HG02623 (cell line): Measurements from ENCODE around the gene PTPN2.
"Not testable (repeated sequence)": the region's sequence is repeated elsewhere in the genome, so short reads cannot be mapped to it uniquely, and the experiment has no call there.

Source experiments
- ATAC-seq: cut with Tn5 transposase; IDR thresholded peaks from one replicate; pipeline ENCODE4 v1.9.1; 2021; ENCODE audit warnings: moderate library complexity; ENCODE audit not compliant: unreplicated experiment

The PTPN2 gene

DNA sequence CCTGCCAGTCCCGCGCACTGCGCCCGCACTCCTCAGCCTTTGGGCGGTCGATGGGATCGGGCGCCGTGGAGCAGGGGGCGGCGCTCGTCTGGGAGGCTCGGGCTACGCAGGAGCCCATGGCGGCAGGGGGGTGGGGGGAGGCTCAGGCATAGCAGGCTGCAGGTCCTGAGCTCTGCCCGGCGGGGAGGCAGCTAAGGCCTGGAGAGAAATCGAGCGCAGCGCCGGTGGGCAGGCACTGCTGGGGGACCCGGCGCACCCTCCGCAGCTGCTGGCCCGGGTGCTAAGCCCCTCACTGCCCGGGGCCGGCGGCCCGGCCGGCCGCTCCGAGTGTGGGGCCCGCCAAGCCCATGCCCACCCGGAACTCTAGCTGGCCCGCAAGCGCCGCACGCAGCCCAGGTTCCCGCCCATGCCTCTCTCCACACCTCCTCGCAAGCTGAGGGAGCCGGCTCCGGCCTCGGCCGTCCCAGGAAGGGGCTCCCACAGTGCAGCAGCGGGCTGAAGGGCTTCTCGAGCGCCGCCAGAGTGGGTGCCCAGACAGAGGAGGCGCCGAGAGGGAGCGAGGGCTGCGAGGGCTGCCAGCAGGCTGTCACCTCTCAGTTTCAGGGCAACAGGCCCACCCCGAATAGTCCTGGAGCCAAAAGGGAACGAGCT lies 107.1 kb downstream of the PTPN2 start:
- ATAC-seq = no peak

DNA sequence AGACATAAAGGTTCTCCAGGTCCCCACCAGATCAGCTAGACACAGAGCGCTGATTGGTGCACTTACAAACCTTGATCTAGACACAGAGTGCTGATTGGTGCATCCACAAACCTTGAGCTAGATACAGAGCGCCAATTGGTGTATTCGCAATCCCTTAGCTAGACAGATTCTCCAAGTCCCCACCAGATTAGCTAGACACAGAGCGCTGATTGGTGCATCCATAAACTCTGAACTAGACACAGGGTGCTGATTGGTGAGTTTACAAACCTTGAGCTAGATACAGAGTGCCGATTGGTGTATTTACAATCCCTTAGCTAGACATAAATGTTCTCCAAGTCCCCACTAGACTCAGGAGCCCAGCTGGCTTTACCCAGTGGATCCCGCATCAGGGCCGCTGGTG lies 107.6 kb downstream of the PTPN2 start:
- not testable (repeated sequence) for ATAC-seq

DNA sequence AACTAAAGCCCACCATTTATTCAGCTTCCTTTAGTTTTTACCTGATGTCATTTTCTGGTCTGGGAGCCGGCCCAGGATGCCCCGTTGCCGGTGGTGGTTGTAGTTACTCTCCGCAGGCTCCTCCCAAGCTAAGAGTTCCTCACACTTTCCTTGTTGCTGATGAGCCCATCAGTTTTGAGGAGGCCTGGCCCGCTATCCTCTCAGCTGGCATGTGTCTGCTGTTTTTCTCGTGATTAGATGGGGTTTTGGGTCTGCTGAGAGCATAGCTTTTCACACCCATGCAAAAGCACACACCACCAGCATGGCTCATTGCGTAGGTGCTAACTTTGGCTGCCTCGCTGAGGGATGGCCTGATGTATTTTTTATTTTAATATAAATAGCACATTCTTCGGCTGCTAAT lies 109.1 kb downstream of the PTPN2 start:
- ATAC-seq = no peak

DNA sequence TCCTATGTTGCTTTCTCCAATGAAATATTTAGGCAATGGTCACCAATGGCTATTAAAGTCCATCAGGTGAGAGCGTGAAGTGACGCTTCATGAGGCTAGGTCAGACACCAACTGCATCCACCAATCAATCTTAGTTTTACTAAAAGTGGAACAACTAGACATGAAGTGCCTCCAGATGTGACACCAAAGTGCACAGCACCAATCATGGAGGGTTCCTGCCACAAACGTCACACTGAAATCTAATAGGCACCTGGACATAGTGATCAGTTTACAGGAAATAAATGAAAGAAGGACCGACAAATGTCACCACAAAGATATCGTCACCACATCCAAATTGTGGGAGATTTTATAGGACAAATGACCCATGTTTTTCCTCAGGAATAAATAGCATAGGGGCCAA lies 110.7 kb downstream of the PTPN2 start:
- ATAC-seq = no peak

DNA sequence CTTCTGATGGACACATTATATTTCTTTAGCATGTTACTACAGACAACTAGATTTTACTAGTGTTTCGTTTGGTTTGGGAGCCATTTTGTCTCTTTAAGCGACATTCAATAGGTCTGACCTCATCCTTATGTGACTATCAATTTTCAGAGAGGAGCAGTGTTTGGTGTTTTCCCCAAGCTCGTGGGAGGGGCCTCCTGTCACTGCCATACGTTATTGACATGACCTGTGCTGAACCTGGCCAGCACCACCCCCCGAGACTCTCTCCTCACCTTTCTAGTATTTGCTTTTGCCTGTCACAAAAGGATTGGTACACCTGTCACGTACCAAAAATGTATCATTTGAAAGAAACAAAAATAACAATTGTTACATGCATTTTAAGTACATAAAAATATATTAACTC lies 111.9 kb downstream of the PTPN2 start:
- ATAC-seq = no peak

DNA sequence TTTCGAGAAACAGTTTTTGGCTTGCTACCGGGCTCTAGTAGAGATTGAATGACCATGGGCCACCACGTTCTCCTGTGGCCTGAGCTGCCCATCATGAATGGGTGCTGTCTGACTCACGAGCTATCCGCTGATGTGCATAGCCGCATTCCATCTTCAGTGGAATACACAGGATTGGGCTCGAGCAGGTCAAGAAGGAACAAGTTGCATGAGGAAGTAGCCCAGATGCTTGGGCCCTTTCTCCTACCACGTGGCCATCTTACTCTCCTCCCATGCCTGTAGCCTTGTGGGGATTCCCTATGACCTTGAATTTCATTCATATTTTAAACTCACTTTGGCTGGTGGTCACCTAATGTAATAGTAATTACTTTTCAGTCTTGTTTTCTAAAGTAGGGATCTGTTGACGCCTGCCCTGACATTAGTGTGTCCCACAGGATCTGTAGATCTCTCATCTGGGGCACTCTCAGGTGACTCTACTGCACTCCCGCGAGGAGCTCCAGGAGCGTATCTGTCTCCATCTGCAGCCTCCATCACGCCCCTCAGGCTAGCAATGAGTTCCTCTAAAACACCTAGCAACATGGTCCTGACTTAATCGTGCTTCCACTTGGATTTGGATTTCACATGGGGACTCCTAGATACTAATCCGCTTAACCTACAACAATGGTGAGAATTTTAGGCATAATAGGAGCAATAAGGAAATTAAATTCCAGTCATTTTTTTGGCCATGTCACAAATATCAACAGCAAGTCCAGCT lies 113.4 kb downstream of the PTPN2 start:
- ATAC-seq = no peak

DNA sequence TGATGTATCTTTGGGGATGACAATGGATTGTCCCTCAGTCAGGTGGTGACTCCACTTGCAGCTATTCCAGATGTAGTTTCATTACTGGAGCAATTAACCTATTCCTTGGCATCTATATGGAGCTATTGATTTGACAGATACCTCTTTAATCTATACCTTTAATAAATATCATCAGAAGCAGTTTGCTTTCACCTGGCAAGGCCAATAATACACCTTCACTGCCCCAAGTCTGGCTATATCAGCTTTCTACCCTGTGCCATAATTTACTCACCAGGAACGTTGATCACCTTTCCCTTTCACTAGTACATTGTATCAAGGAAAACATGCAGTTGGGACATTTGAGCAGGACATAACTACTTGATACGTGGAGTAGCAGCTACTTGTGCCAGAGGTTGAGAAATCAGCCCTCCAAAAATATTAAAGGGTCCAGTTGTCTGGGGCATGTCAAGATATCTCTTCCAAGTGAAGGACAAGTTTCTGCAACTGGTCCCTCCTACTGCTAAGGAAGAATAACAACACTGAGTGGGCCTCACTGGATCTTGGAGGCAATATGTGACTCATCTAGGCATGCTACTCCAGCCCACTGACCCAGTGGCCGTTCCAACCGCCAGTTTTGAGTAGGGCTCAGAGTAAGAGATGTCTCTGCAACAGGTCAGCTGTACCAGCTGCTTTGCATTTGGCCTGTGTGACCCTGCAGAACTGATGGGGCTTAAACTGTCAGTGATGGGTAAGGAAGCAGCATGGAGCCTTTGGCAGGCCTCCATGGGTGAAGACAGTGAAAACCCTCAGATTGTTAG lies 114.2 kb downstream of the PTPN2 start:
- ATAC-seq = no peak

DNA sequence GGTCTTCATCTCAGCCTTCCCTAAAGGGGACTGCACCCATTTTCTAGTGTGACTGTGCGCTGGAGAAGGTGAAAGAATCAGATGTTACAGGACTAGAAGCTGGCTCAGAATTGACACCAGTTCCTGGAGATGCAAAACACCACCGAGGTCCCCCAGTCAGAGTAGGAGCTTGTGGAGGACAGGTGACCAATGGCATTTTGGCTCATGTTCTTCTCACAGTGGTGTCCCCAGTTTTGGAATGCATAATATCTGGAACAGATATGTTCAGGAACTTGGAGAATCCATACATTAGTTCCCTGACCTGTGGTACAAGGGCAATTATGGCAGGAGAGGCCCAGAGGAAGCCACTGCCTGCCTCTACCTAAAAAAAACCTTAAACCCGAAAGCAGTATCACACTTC lies 114.9 kb downstream of the PTPN2 start:
- no peak for ATAC-seq

DNA sequence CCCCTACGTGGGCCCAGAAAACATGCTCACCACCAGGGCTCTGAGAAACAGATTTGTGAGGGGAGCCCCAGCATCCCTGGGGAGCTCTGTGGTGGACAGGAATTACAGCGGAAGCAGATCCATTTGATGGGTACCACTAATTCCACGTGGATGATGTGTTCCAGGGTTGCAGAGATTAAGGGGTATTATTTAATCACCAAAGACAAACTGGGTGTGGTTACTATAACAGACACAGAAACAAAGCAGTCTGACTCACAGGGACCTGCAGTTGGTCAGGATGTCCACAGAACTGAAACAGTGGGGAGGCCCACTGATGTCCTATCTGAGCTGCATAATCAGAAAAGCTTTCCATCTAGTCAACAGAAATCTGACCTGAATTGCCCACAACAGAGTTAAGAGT lies 115.4 kb downstream of the PTPN2 start:
- ATAC-seq = no peak

DNA sequence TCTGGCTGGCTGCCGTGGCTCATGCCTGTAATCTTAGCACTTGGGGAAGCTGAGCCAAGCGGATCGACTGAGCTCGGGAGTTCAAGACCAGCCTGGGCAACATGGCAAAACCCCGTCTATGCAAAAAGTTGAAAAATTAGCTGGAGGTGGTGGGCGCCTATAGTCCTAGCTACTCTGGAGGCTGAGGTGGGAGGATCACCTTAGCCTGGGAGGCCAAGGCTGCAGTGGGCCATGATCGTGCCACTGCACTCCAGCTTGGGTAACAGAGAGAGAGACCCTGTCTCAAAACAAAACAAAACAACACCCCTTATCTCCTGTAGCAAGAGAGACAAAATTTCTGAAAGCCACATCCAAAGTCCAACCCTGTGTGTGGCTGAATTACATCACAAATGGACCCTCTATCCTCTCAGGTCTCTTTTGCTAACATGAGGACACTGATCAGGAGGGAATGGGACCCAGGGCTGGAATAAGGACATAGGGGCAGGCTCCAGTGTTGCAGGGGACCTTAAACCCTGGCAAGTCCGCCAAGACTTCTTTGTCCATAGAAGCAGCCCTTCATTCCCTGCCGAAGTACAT lies 116.4 kb downstream of the PTPN2 start:
- ATAC-seq = no peak

DNA sequence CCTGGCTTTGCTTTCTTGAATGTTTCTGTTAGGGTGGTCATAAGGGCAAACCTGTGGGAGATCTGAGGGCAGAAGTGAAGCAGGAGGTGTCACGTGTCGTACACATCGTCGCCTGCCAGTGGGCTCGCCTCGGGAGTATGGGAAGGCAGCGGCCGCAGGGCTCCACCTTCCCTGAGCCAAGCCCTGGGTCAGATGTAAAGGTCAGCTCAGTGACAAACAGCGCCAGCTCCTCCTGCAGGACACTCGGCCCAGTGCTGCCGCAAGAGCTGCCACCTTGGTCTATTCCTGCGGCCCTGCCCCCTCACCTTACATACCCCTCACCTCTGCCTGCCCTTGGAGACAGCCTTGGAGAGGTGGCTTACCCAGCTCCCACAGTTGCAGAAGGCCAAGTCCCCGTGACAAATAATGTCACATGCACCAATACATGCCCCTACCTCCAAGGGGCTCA lies 117.0 kb downstream of the PTPN2 start:
- no peak for ATAC-seq

DNA sequence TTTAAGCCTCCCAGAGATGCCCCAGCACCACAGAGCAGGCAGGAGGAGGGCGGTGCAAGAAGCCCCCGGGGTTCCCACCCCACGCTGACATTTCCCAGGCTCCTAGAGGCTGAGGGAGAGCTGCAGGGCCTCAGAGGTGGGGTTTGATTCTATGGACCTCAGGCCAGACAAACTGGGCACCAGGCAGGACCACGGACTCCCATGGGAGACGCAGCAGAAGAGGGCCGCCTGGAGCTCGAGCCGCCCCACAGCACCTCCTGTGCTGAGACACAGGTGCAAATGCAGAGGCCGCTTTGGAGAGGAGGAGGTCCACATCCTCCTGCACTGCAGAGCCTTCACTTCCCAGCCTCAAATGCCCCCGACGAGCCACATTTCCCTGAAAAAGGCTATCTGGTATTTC lies 118.5 kb downstream of the PTPN2 start:
- ATAC-seq = no peak

DNA sequence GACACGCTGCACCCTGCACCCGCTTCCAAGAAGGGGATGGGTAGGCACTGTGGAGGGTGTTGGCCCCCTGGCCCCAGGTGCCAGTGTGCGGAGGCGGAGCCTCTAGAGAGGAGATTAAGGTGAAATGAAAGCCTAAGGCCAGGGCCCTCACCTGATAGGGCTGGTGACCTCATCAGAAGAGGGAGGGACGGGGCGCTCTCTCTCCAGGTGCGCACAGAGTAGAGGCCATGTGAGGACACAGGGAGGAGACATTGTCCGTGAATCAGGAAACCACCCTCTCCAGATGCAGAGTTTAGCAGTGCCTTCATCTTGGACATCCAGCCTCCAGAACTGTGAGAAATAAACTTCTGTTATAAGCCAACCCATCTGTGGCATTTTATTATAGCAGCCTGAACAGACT lies 118.9 kb downstream of the PTPN2 start:
- ATAC-seq = no peak

DNA sequence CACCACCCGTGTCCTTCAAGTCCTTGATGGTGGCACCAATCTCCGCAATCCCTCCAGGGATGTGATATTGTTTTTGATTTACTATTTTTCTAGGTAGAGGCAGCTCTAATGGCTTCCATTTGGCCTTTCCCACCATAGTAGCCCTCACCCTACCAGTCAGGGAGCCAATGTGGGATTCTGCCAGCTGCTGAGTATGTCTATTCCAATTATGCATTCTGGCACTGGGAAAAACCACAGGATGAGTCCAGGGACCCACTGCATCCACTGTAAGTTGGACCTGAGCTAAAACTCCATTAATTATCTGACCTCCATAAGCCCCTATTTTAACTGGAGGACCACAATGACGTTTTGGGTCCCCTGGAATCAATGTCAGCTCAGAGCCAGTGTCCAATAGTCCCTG lies 125.5 kb downstream of the PTPN2 start:
- not testable (repeated sequence) for ATAC-seq

DNA sequence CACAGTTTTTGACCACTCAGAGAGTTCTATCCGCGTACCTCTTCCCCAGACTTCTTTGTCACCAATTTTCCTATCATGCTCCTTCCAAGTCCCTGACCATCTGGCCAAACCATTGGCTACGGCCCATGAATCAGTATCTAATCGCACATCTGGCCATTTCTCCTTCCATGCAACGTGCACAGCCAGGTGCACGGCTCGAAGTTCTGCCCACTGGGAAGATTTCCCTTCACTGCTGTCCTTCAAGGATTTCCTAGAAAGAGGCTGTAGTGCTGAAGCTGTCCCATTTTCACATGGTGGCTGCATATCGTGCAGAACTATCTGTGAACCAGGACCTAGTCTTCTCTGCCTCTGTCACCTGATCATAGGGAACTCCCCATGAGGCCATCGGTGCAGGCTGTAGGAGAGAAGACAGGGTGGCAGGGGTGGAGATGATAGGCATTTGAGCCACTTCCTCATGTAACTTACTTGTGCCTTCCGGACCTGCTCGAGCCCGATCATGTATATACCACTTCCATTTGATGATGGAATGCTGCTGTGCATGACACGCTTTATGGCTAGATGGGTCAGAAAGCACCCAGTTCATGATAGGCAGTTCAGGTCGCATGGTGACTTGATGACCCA lies 127.3 kb downstream of the PTPN2 start:
- not testable (repeated sequence) for ATAC-seq

DNA sequence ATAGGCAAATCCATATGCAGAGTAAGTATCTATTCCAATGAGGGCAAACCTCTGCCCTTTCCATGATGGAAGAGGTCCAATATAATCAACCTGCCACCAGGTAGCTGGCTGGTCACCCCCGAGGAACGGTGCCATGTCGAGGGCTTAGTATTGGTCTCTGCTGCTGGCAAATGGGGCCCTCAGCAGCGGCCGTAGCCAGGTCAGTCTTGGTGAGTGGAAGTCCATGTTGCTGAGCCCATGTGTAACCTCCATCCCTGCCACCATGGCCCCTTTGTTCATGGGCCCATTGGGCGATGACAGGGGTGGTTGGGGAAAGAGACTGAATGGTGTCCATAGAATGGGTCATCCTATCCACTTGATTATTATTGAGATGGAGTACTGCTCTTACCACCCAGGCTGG lies 128.4 kb downstream of the PTPN2 start:
- ATAC-seq = not testable (repeated sequence)

DNA sequence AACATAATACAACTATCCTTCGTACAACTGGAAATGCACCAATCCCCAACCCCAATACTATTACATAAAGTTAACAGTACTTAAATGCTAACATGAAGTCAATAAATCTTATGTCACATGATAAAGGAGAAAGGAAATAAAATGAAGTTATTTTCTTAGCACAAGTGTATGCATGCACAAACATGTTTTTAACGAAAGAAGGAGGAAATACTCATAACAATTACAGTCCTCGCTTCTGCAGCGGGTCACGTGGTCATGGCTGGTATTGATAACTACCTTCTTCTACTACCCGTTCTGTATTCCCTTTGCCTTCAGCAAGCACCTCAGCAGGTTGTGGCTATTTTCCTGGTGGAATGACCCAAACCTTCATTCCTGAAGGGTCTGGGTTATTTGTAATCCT lies 129.5 kb downstream of the PTPN2 start:
- ATAC-seq = no peak

DNA sequence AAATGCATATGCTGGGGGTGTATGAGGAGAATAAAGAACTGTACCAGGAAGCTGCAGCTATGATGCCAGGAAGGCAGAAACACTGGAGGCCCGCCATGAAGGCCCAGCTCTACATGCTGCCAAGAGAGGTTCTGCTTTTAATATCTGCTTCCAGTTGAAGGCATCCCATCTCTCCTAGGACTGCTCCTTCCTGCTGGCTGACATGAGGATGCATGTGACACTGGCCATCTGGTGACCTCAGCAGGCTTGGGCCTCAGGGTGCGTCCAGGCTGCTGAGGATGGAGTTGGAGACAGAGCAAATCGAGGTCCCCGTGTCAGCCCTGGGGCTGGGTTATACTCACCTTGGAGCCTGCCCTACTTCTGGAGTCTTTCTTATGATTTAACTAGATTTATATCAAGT lies 132.1 kb downstream of the PTPN2 start:
- ATAC-seq = no peak

DNA sequence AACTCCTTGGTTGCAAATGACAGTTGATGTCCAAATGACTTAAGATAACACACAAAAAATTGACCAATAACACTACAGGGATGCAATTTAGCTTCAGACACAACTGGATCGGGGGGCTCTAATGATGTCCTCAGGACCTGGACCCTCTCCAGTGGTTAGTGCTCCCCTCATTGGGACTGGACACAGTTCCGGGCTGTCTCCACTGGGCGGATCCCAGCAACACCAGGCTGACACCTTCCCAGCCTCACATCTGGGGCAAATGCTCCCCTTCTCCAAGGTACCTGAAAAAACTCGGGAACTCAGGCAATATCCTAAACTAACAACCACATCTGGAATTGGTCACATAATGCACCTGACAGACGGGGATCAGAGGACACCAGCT lies 132.5 kb downstream of the PTPN2 start:
- ATAC-seq = no peak

DNA sequence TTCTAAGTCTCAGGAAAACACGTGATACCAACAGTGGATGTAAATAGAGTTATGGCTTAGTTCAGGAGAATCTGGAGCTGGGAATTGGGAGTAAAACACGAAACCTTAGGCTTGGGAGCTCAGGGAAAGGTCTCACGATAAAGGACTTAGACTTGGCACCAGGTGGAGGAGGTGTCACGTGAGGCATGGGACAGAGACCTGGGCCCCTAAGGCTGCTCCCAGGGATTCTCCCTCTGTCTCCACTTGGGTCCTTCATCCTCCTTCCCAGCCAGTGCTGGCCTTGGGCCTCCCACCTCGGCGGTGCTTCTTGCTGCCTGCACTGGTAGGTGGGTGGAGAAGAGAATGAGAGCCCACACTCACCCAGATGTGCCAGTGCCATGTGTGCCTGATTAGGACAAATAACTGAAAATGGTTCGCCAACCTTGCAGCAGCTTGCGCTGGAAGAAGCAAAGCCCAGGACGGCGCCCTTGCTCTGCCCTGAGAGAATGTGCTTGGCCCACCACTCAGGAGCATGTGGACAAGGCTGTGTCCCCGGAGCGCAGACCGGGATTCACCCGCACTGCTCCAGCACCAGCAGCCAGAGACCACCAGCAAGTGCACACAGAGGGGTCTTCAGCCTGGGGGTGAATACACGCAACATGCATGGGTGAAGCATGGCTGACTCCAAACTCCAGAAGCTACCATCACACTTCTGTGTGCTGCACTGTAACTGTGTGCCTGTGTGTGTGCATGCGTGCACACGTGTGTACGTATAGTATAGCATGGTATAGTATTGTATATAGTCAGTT lies 133.1 kb downstream of the PTPN2 start:
- no peak for ATAC-seq
